ENCODE results near the gene USH1C. TPM values are rescaled to one million over a fixed set of nuclear protein-coding genes. Genes with fewer than 3 reads are reported as not detected.

Gene USH1C
- total RNA-seq, 2 experiments from 2014 or later, result not detected

DNA sequence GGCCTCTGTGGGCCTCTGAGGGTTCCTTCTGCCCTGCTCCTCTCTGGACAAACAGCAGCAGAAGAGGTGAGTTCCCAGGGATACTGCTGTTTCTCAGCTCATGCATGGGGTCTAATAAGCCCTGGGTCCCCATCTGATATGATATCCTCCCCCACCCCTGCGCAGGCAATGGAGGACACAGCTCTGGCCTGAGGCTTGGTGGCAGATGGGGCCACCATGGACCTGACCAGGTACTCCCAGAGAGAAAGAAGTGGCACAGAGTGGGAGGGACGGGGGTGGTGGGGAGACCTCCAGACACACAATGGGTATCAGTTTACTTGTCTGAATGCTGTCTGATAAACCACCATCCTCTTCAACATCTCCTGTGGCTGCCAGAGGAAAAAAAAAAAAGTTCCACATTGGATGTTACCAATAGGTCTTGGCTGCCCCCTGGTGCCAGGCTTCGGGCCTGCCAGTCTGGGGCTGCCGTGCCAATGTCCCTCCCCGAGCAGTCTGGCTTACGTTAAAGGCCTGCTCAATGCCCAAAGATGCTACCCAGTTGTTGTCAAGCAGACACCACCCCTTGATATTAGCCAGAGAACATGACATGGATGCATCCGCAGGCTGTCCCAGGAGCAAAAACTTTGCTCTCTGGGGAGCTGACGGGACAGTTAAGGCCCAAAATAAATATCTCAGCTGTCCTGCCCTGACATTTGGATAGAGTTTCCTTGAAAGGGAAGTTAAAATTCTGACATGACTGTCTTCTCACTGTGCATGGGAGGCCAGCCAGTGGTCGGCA, 39.7 kb downstream of the USH1C start:
- peaks cover 10% of the 10 kb centered on the region for H3K27me3 Mint-ChIP-seq
- CTCF ChIA-PET, result interaction anchor here (0.6 to 8.0 kb wide), 15 partner anchors 9 to 717 kb away, joined by 3 to 103 read pairs (median 4); partner anchors contain the start of gene KCNJ11
- H3K4me1 Mint-ChIP-seq (ENCODE audit: low read depth), result no peaks in the 10 kb centered on the region
- peak; percentile 81 for DNase-seq
- no peaks in the 10 kb centered on the region for H3K36me3 Mint-ChIP-seq
- intact Hi-C loops (cut with micrococcal nuclease), result loop anchor here (1.0 to 10.0 kb wide), 5 partner anchors 120 to 720 kb away; no protein-coding TSS in a partner anchor
- POLR2A ChIA-PET, result no interaction called here
- no peaks in the 10 kb centered on the region for H3K9me3 Mint-ChIP-seq
- no peak overlapping the region for H3K4me3 Mint-ChIP-seq
- no peak overlapping the region for H3K27ac Mint-ChIP-seq

DNA sequence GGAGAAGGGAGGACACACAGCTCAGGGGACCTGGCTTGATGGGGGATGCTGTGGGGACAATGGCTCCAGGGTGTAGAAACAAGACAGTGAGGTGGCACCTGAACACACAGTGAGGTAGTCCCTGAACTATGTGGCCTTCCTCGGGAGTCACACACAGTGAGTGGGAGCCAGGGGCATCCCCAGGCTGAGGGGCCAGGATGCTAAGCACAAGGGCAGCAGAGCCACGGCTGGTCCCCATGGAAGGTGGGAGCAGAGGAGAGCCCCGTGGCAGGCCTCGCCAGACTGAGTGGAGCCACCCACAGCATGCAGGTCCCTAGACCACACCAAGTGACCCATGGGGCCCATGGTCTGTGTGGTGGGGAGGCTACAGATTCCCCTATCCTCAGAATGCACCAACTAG, 41.6 kb downstream of the USH1C start:
- Mint-ChIP-seq H3K36me3 (no peaks in the 10 kb centered on the region), H3K27ac (no peak overlapping the region), H3K27me3 (peaks cover 7% of the 10 kb centered on the region), H3K4me1 (ENCODE audit: low read depth) (no peaks in the 10 kb centered on the region), H3K9me3 (no peaks in the 10 kb centered on the region), H3K4me3 (no peak overlapping the region)
- POLR2A ChIA-PET, result no interaction called here
- CTCF ChIA-PET, result interaction anchor here (3.0 to 8.0 kb wide), 2 partner anchors 120 to 273 kb away, joined by 25 to 103 read pairs; no protein-coding TSS in a partner anchor
- DNase-seq, result no peak
- intact Hi-C loops (cut with micrococcal nuclease), result loop anchor here (10.0 kb wide), 2 partner anchors 568 to 718 kb away; no protein-coding TSS in a partner anchor

GRCh38 chr11:17500673-17501072, 43.5 kb downstream of the USH1C start:
- no peaks in the 10 kb centered on the region for H3K9me3 Mint-ChIP-seq
- H3K4me1 Mint-ChIP-seq (ENCODE audit: low read depth), result no peaks in the 10 kb centered on the region
- H3K4me3 Mint-ChIP-seq, result no peak overlapping the region
- ChIA-PET POLR2A (no interaction called here), CTCF (interaction anchor here (1.2 to 3.6 kb wide), 2 partner anchors 27 to 118 kb away, joined by 4 to 14 read pairs; no protein-coding TSS in a partner anchor)
- DNase-seq, result no peak
- H3K36me3 Mint-ChIP-seq, result no peaks in the 10 kb centered on the region
- H3K27ac Mint-ChIP-seq, result no peak overlapping the region
- intact Hi-C loops (cut with micrococcal nuclease), result loop anchor here (10.0 kb wide), 2 partner anchors 566 to 716 kb away; no protein-coding TSS in a partner anchor
- peaks cover 5% of the 10 kb centered on the region for H3K27me3 Mint-ChIP-seq

DNA sequence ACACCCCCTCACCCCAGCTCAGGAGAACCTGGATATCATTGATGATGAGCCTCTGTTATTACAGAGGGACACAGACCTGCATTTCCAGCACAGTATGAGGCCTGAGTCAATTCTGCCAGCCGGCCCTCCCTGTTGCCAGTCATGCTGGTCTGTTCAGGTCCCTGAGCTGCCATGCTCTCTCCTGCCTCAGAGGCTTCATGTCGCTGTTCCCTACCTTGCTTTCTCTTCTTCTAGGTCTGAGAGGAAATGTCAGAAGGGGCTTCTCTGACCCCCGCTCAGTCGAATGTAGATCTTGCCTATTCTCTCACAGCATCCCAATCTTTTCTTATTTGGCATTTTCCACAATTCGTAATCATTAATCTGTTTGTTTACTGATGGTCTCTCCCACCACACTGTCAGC, 45.7 kb downstream of the USH1C start:
- CTCF ChIA-PET, result interaction anchor here (0.6 to 3.6 kb wide), 4 partner anchors 10 to 714 kb away, joined by 3 to 14 read pairs (median 4); no protein-coding TSS in a partner anchor
- Mint-ChIP-seq H3K4me3 (no peak overlapping the region), H3K9me3 (no peaks in the 10 kb centered on the region), H3K4me1 (ENCODE audit: low read depth) (no peaks in the 10 kb centered on the region), H3K27ac (no peak overlapping the region), H3K27me3 (peaks cover 3% of the 10 kb centered on the region), H3K36me3 (no peaks in the 10 kb centered on the region)
- intact Hi-C loops (cut with micrococcal nuclease), result no loop called here
- no peak for DNase-seq
- POLR2A ChIA-PET, result no interaction called here

DNA sequence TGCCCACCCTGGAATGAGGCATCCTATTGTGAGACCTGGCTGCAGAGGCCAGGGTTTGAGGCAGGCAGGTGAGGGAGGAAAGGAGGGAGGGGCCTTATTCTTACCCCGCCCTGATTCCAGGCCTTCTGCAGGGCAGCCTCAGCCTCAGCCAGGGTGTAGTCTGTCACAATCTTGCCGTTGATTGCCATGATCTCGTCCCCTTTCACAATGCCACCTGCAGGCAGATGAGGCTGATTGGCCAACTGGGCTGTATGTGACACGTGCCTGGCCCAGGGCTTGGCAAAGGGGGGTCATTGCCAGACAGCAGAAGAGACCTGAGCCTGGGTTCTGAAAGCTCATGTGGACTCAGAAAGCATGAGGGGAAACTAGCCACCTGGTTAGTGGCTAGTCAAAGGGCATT, 46.2 kb downstream of the USH1C start:
- no peak overlapping the region for H3K27ac Mint-ChIP-seq
- POLR2A ChIA-PET, result no interaction called here
- CTCF ChIA-PET, result interaction anchor here (0.5 to 3.6 kb wide), 4 partner anchors 10 to 115 kb away, joined by 3 to 14 read pairs (median 4); no protein-coding TSS in a partner anchor

GRCh38 chr11:17496406-17496805, 47.8 kb downstream of the USH1C start:
- H3K9me3 Mint-ChIP-seq, result no peaks in the 10 kb centered on the region
- no peaks in the 10 kb centered on the region for H3K36me3 Mint-ChIP-seq
- no peak overlapping the region for H3K4me3 Mint-ChIP-seq
- ChIA-PET POLR2A (no interaction called here), CTCF (interaction anchor here (1.0 kb wide), 1 partner anchor 266 kb away, joined by 4 read pairs; no protein-coding TSS in a partner anchor)
- intact Hi-C loops (cut with micrococcal nuclease), result no loop called here
- no peak for DNase-seq
- H3K4me1 Mint-ChIP-seq (ENCODE audit: low read depth), result no peaks in the 10 kb centered on the region
- no peak overlapping the region for H3K27ac Mint-ChIP-seq
- peaks cover 3% of the 10 kb centered on the region for H3K27me3 Mint-ChIP-seq

More for the DNA sequence above, 46.2 kb downstream of the USH1C start:
- Mint-ChIP-seq H3K4me3 (no peak overlapping the region), H3K4me1 (ENCODE audit: low read depth) (no peaks in the 10 kb centered on the region), H3K9me3 (no peaks in the 10 kb centered on the region), H3K27me3 (peaks cover 3% of the 10 kb centered on the region), H3K36me3 (no peaks in the 10 kb centered on the region)
- intact Hi-C loops (cut with micrococcal nuclease), result no loop called here
- DNase-seq, result no peak

DNA sequence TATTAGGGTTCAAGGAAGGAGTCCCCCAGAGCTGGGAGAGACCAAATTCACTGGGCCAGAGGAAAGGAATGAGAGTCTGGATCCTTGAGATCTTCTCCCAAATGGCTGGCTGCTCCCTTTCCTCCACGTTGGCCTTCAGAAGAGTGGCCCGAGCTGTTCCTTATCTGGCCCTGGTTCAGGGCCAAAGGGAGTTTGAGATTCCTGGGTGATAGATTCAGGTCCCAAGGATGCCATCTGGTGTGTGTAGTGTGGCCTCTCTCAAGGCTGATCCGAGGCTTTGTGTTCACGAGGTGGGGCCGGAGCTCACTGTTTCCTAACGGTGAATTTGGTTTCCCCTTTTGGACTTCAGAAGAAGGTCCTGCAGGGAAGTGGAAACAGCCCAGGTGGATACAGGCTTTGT, 50.2 kb downstream of the USH1C start:
- no peak for DNase-seq
- Mint-ChIP-seq H3K27ac (no peak overlapping the region), H3K4me3 (no peak overlapping the region), H3K27me3 (peaks cover 2% of the 10 kb centered on the region), H3K4me1 (ENCODE audit: low read depth) (no peaks in the 10 kb centered on the region), H3K9me3 (no peaks in the 10 kb centered on the region), H3K36me3 (no peaks in the 10 kb centered on the region)
- intact Hi-C loops (cut with micrococcal nuclease), result no loop called here
- POLR2A ChIA-PET, result no interaction called here
- CTCF ChIA-PET, result interaction anchor here (0.7 to 1.3 kb wide), 3 partner anchors 11 to 264 kb away, joined by 3 read pairs; no protein-coding TSS in a partner anchor

DNA sequence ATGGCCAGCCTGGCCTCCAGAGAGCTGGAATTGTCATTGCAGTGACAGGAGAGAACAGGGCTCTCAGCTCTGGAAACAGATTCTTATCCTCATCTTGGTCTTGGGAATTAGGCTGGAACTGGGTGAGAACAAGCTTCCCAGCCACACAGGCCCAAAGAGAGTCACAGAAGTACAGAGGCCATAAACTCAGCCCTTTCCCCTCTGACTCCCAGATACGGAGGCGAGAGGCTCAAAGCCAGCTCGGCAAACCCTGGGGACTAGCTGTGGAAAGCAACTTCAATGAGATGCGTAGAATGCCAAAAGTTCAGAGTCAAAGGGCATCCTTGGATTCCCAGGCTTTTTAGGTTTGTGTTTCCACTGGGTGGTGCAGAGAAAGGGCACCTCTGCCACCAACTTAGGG, 53.3 kb downstream of the USH1C start:
- H3K36me3 Mint-ChIP-seq, result no peaks in the 10 kb centered on the region

GRCh38 chr11:17490232-17490631, 54.0 kb downstream of the USH1C start:
- no peaks in the 10 kb centered on the region for H3K9me3 Mint-ChIP-seq
- POLR2A ChIA-PET, result no interaction called here
- no peak overlapping the region for H3K27ac Mint-ChIP-seq
- no peaks in the 10 kb centered on the region for H3K4me1 Mint-ChIP-seq (ENCODE audit: low read depth)
- no peak overlapping the region for H3K4me3 Mint-ChIP-seq
- CTCF ChIA-PET, result no interaction called here
- no peaks in the 10 kb centered on the region for H3K36me3 Mint-ChIP-seq
- H3K27me3 Mint-ChIP-seq, result peaks cover 7% of the 10 kb centered on the region
- DNase-seq, result no peak
- intact Hi-C loops (cut with micrococcal nuclease), result no loop called here

More for the DNA sequence above, 53.3 kb downstream of the USH1C start:
- no peaks in the 10 kb centered on the region for H3K9me3 Mint-ChIP-seq
- POLR2A ChIA-PET, result no interaction called here
- no peaks in the 10 kb centered on the region for H3K4me1 Mint-ChIP-seq (ENCODE audit: low read depth)
- CTCF ChIA-PET, result no interaction called here
- intact Hi-C loops (cut with micrococcal nuclease), result no loop called here
- no peak for DNase-seq
- H3K4me3 Mint-ChIP-seq, result no peak overlapping the region
- H3K27me3 Mint-ChIP-seq, result peaks cover 7% of the 10 kb centered on the region
- no peak overlapping the region for H3K27ac Mint-ChIP-seq

DNA sequence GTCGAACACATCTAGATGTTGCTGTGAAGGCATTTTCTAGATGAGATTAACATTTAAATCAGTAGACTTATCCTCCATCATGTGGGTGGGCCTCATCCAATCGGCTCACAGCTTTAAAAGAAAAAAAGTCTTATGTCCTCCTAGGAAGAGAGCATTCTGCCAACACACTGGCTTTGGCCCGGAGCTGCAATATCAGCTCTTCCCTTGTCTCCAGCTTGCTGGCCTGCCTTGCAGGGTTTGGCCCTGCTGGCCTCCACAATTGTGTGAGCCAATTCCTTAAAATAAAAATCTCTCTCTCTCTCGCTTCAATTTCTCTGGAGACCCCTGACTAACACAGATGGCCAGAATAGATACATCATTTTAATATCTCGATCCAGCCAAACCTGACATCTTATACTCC, 54.5 kb downstream of the USH1C start:
- H3K27me3 Mint-ChIP-seq, result peaks cover 7% of the 10 kb centered on the region
- H3K4me3 Mint-ChIP-seq, result no peak overlapping the region
- H3K36me3 Mint-ChIP-seq, result no peaks in the 10 kb centered on the region
- no peaks in the 10 kb centered on the region for H3K4me1 Mint-ChIP-seq (ENCODE audit: low read depth)
- no peak for DNase-seq
- H3K27ac Mint-ChIP-seq, result no peak overlapping the region
- ChIA-PET CTCF (no interaction called here), POLR2A (no interaction called here)
- no peaks in the 10 kb centered on the region for H3K9me3 Mint-ChIP-seq
- intact Hi-C loops (cut with micrococcal nuclease), result no loop called here

- H3K9me3 Mint-ChIP-seq, result peaks cover 2% of the 10 kb centered on the region
- H3K27ac Mint-ChIP-seq, result no peak overlapping the region
- ChIA-PET POLR2A (no interaction called here), CTCF (interaction anchor here (1.0 kb wide), 1 partner anchor 105 kb away, joined by 4 read pairs; no protein-coding TSS in a partner anchor)
- no peaks in the 10 kb centered on the region for H3K4me1 Mint-ChIP-seq (ENCODE audit: low read depth)
- H3K27me3 Mint-ChIP-seq, result peaks cover 9% of the 10 kb centered on the region
- no peaks in the 10 kb centered on the region for H3K36me3 Mint-ChIP-seq
- intact Hi-C loops (cut with micrococcal nuclease), result no loop called here
- DNase-seq, result no peak
- no peak overlapping the region for H3K4me3 Mint-ChIP-seq
These were observed 55.7 kb downstream of the USH1C start for GRCh38 chr11:17488563-17488962.

GRCh38 chr11:17486646-17487045, 57.6 kb downstream of the USH1C start:
- CTCF ChIA-PET, result interaction anchor here (1.3 kb wide), 1 partner anchor 103 kb away, joined by 5 read pairs; no protein-coding TSS in a partner anchor
- Mint-ChIP-seq H3K36me3 (no peaks in the 10 kb centered on the region), H3K27ac (no peak overlapping the region), H3K9me3 (peaks cover 4% of the 10 kb centered on the region), H3K4me3 (no peak overlapping the region), H3K4me1 (ENCODE audit: low read depth) (no peaks in the 10 kb centered on the region), H3K27me3 (peaks cover 9% of the 10 kb centered on the region)
- intact Hi-C loops (cut with micrococcal nuclease), result no loop called here
- POLR2A ChIA-PET, result no interaction called here
- no peak for DNase-seq
